Measurements from ENCODE around the gene NR1D1.

The NR1D1 gene

DNA sequence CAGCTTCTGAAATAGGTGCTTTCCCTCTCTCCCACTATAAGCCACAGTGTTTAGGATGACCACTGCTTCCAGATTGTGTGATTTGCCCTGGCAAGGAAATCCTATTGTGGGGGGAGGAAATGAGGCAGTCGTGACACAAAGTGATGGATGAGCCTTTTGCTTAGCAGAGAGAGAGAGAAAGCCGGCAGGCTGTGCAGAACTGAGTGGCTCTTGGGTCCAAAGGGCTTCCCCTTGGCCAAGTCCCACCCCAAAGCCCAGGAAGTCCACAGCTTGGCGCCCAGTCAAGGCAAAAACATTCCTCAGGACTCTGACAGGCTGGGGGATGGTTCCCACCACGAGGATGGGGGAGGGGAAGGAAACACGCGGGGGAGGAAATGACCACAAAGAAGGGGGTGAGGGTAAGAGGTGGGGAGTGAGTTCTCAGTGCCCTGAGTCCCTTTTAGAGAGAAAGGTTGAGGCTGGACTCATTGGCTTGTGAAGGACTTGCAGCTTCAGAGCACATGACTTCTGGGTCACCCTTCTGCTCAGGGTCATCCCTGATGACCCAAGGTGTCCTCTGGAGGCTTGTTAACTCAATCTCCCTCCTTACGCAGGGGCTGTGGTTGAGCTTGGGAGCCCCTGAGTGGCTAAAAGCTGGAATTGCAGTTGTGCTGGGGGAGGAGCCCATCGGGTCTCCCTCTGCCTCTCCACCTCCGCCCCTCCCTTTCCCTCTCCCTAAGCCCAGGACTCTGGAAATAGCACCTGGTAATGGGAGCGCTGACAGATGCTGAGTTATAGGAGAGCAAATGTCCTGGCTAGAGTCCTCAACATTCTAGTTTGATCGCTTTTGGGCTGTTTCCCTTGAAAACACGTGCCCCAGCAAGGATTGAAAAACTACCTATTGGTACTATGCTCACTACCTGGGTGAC lies 11.1 kb upstream of the NR1D1 start:
- peak; percentile 44 for DNase-seq

DNA sequence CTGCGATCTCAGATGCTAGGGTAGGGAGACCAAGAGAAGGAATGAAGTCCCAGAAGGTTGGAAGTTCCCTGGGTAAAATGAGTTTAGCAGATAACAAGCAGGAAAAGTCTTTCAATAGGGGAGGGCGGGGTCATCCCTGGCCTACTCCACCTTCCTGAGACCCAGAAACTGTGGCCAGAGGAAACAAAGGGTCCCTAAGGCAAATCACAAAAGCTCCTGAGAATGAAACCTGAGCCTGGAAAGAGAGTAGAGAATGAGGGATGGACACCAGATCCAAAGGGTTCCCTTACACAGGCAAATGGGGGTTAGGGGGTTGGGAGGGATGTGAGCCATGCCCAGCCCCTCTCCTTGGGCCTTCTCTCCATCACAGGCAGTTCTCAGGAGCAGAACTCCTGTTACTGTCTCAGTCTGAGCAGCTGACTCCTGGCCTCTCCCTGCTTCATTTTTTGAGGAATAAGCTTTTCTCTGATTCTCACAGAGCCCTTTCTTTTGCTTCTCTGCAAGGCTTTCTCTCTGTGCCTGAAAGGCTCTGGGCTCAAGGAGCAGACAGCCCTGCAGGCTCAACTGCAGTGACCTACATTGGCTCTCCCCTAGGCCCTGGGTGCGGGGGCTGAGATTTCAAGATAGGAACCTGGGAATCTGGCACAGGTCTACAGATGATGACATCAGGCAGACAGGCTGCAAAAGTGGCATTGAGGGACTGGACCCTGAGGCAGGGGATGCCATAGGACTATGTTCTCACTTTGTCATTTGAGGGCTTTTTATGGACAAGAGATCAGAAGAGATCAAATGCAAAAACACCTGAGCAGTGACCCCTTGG lies 9.8 kb upstream of the NR1D1 start:
- DNase-seq, result no peak

DNA sequence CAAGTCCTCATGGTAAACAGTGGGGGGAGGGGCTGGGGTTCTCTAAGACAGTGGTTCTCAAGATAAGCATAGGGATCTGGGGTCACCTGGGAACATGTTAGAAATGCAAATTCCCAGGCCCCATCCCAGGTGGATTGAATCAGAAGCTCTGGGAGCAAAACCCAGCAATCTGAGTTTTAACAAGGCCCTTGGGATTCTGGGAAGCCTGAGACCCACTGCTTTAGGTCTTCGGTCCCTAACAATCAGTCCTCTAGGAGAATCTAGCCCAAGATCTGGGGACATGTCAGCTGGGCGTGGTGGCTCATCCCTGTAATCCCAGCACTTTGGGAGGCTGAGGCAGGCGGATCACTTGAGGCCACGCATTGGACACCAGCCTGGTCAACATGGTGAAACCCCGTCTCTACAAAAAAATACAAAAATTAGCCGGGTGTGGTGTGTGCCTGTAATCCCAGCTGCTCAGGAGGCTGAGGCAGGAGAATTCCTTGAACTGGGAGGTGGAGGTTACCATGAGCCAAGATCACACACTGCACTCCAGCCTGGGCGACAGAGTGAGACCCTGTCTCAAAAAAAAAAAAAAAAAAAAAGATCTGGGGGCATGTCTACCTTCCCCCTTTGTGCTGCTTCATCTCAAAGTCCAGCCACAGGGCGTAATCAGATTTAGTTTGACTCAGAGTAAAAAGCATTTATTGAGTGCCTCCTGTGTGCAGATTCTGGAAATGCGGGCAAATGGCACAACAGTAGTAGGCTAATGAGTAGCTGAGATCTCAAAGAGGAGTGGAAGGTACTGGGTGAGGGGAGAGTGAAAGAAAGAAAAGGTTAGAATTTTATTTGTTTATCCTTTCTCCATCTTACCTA lies 8.8 kb upstream of the NR1D1 start:
- DNase-seq, result no peak

DNA sequence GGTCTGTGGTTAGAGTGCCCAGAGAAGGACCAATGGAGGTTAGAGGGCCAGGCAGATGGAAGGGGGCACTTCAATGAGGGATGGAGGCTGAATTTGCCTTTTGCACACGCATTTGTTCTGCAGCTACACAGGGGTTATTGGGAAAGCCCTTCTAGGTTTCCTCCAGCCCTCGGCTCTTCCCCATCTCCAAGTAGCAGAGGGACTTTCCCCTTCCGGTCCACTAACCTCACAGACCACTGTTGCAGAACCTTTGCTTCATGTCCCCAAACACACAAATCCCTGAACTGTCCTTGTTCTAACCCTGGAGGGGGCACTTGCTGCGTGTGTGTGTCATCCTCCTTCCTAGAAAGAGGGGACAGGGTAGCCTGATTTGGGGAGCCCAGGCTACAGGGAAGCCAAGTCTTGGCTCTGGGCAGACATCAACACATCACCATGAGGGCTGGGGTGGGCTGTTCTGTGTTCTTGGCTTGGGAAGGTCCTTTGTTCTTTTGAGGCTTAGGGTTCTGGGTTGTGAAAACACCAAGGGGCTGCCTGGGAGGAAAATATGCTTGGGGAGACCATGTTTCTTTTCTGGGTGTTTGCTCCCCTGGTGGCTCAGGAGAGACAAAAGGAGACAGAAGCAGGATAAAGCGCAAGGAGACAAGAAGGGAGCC lies 7.3 kb upstream of the NR1D1 start:
- DNase-seq, result no peak

DNA sequence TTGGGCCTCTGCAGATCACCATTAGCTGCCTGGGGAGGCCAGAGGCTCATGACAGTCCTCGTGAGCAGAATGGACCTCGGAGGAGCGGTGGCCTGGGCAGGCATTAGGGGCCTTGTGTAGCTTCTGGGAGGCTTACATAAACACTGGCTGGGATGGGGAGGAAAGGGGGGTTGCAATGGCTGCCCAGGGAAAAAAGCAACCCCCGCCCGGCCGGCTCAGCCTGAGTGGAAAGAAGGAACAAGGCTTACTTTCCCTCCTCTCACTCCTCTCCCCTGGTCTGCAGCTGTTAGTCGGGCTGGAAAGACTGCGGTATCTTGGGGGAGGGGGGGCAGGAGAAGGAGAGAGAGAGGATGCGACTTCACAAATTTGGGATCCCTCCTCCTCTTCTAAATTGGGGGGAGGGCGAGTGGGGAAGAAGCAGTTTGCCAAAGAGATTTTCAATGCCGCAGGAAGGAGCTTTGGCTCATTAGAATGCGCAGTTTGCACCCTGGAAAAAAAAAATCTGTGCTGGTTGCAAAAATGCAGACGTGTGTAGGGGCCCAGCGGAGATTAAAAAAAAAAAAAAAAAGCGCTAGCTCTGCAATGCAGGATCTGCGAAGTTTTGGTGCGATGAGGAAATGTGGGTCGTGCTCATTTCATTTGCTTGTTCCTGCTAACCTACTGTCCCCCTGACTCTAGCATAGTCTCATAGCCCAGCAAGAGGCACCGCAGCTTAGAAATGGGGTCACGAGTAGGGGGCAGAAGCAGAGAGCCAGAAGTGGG lies 6.6 kb upstream of the NR1D1 start:
- no peak for DNase-seq

DNA sequence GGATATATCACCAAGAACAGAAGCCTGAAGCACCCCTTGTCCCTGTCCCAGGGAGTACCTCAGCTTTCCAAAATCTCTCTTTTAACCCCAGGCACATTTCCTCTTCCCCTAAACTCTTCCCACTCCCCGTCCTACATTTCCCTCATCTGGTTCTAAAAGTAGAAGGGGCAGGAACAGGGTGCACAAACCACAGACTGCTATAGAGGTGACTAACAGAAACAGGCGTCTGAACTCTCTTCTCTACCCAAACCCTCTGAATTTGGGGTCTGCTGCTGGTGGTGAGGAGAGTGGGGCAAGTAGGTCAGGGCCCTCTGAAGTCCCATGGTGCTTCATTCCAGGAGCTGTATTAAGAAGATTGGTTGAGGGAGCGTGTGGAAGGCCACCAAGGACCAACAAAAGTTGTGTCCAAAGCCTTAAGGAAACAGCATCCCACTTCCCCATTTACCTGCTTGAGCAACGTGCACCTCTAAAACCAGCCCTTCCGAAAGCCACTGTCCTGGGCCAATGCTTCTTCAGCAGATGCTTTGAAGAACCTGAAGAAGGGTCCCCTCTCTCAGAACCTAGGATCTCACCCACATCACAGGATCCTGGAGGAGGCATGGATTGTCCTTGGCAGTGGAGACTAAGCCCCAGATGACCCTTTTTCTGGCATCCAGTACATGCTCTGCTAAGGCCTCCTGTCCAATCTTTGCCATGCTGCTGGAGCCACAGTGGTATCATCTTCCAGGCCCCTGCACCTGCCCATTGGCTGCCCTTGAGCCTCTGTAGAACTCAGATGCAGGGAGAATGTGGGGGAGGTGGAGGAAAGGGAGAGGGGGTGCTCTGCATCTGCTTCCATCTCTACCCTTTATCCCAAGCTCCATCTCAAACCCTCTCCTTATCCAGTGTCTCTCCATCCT lies 5.7 kb upstream of the NR1D1 start:
- DNase-seq, result no peak

DNA sequence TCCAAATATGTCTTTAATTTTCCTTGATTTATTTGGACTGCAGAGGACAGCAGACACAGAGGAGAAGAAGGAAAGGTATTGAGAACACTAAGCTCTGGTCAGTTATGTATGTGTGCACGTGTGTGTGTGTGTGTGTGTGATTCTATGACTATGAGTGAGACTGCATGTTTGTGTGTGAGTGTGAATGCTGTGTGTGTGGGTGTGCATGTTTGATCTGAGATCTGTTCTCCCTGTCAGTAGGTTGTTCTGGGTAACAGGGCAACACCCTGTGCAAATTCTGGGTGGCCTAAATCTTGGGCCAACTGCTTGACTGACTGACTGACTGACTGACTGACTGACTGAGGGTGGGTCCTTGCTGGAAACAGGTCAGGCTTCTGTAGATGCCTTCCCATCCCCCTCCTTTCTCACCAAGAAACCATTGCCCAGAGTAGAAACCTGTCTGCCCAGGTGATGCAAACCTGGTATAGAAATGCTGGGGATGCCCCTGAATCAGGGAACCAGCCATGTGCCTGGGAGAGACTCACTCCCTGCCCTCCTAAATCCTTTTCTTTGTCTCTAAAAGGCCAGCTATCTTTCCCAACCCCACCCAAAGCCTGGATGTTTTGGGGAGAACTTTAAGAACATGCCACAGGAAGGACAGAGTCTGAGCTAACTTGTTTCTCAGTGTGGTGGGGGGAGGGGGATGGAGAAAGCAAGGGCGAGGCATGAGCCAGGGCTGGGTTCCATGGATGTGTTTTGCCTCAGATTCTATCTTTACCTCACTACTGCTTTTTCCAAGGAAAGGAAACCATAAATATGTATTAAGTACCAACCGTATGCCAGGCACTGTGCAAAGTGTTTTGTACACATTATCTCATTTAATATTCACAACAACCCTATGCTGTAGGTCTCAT lies 4.5 kb upstream of the NR1D1 start:
- DNase-seq, result no peak

DNA sequence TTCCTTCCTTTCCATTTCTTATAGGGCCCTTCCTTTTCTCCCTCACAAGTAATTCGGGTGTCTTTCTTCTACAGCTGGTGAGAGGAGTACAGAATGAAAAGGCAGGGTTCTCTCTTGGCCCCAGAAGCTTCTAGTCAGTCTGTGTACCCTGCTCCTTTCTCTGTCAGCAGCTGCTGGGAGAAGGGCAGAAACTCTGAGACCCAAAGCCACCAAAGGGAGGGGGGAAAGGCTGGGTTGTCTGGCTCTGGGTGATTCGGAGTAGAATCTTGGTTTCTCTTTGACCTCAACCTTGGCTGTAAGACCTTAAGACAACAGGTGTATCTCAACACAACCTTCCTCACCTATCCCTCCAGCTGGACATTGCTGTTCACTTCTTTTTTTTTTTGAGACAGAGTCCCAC lies 3.3 kb upstream of the NR1D1 start:
- DNase-seq, result no peak

DNA sequence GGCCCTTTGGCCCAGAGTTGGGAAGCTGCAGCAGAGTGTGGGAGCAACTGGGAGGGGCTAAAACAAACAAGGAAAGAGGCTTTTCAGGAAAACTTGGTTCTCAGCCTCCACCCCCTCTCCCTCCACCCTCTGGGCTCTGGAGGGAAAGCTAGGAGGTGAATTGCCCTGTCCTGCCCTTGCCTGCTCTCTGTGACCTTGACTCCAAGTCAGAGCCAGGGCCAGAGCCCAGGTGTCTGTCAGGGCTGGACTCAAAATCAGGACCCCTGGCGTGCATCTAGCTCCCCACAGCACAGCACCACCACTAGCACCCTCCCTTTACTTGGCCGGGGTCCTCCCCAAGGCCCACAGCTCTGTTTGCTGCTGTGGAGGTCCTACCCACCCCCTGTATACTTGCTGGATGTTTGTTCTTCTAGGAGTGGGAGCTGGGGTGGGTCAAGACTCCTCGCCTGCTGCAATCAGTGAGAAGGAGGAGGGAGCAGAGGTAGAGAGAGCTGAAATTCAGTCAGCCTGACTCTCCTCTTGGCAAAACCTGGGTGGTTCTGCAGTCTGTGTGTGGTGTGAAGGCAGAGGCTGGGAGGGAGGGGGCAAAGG lies 2.8 kb upstream of the NR1D1 start:
- no peak for DNase-seq

DNA sequence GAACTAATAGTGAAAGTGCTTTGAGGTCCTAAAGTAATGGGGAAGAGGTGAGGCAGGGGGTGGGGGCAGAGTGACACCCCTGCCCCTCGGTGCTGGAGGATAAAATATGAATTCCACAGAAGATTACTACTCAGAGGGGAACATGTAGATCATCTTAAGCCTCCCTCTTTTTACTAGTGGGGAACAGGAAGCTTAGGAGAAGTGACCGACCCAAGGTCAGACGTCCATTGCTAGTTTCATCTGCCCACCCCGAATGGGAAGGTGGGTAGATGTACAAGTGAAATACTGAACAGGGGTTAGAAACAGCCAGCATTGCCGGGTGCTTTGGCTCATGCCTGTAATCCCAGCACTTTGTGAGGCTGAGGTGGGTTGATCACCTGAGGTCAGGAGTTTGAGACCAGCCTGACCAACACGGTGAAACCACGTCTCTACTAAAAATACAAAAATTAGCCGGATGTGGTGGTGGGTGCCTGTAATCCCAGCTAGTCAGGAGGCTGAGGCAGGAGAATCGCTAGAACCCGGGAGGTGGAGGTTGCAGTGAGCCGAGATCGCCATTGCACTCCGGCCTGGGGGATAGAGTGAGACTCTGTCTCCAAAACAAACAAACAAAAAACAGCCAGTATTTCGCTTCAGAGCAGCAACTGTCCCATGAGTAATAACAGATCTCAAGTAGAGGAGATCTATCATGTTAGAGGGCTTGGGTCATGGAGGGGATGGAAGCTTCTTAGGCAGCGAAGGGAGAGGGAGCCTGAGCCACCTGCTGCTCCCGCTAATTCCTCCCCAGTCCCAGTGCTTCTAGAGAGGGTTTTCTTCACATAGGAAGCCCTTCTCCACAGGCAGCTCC lies 1.2 kb upstream of the NR1D1 start:
- no peak for DNase-seq

DNA sequence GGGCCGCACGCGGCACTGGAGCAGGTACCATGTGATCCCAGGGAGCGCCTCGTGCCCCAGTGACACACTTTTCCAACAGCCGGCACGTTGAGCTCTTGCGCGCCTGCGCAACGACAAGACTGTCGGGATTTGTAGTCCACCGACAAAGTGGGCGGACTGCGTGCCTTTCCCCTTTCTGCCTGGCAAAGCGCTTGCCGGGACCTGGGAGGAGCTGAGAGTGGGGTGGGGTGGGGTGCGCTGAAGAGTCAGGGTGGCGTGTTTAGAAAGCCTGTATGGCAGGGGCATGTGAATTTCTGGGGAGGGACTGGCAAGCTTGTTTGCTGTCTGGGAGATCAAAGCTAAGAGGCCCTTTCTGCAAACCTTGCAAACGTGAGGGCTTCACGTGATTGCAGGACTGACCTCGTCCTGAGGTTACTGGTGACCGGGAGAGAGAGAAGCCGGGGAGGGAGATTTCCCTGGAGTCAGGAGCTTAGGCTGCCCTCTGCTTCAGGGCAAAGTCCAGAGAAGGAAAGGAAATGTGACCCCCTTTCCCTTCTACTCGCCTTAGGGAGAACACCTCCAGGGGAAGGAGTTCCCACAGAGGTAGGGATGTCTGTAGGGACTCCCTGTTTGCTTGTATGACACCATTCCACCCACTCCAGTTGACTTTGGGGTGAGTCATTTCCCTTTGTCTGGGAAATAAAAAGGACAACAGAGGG lies 429 bp upstream of the NR1D1 start:
- DNase-seq, result peak; percentile 69

DNA sequence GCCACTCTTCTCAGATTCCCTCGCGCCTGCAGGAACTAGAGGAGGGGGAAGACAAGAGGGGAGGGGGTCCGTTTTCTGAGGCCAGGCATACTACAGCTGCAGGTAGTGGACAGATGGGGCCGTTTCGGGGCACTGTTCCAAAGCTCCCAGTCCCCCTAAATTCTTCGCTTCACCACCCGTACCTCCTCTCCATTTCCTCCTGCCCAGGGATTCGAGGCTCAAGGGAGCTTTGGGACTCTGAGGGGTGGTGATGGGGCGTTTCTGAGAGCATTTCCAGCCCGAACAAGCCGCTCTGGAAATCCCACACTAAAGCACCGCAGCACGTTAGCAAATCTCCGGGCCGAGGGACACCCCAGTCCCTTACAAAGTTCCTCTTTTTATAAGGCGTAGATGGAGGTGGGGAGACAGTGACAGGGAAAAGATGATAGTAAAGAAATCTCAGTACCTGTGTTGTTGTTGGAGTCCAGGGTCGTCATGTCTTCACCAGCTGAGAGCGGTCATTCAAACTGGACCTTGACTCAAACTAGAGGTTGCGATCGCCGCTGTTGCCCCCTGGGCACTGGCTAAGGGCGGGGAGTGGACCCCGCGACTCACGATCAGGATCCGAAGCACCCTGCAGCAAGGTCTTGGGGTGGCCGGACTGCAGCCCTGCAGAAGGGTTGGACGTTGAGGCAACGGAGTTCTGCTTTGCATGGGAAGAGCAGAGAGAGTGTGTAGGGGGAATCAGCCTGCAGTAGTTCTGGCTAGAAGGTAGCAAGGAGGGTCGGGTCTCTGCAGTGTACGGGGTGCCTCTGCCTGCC lies 570 bp downstream of the NR1D1 start:
- no peak for DNase-seq

DNA sequence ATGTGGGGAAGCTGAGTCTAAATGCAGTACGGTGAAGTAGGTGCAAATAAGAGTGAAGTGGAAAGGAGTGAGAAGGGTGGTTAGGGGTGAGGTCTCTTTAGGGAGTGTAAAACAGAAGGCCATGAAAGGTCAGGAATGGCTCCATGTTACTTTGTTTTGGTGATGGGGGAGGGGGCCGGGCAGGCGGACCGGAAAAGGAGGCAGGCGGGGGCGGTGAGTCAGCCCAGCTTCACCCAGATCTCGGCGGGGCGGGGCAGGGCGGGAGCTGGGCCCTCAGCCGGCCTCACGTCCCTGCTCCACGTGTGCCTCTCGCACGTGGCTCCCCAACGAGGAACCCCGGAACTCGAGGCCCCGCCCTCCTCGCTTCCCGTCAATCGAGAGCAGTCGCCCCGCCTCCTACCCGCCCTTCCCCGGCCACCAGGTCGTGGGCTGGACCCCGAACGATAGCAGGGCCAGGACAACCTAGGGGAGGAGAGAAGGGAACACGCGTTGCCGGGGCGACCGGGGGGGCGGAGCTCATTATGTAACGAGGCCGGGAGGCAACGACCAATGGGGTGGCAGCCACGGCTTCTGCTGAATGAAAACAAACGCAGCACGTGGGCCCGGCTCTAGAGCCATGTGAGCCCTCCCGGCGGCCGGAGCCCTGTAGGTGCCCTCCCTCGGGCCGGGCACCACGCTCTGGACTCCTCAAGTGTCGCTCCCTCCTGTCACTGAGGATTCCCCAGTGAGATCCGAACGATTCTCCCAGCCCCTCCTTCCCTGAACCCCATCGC lies 1.4 kb downstream of the NR1D1 start:
- DNase-seq, result peak; percentile 80

DNA sequence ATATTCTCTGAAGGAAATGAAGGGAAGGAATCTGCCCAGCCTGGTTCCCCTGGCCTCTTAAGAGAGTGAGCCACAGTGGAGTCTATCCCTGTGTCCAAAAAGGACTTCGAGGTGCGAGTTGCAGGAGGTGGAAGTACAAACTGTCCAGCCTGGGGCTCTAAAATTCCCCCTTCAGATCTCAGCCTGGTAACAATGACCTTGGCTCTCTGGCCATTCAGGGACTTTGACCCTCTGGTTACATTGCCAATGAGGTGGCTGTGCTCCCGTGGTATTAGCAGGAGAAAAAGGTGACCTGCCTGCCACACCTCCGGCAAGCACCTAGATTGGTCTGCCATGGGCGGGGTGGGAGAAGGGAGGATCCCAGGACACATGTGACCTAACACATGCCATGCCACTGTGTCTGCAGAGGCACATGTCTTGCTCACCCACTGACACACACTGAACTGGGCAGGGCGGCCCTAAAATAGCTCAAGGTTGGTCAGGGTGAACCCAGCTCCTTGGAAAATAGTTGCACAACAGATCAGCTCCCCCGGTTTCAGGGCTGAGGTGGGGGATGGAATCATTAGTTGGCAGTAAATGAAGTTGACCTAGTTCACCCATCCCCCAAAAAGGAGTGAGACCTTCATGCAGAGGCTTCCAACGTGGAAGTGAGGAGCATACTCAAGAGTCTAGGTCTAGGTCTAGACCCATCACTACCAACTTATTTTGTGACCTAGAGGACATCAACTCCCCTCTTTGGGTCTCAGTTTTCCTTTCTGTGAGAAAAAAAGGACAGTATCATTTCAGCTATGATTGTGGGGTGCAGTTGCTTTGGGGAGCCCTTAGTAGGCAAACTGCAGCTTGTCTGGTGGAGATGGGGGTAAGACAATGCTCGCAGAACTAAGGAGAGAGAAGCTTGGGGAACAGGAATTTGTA lies 2.2 kb downstream of the NR1D1 start:
- no peak for DNase-seq

DNA sequence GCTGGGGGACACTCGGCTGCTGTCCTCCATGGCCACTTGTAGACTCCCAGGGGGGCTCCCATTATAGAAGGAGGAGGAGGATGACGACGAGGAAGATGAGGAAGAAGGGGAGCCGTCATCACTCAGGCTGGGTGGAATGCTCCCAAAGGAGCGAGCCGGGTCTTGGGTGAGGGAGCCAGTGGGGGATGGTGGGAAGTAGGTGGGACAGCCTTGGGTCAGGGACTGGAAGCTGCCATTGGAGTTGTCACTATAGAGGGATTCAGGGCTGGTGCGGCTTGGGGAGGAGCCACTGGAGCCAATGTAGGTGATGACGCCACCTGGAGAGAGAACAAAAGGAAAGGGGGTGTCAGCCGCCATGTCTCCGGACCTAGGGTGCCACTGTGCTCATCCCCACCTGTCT lies 3.3 kb downstream of the NR1D1 start:
- no peak for DNase-seq
